Measurements from ENCODE around the gene MCM3AP.
A peak's percentile ranks its signal among the peaks of the same experiment; 100 is the strongest.

Gene MCM3AP

GRCh38 chr21:46285206-46285661, at the start of gene MCM3AP:
MCM3AP (minus strand) TSS chr21:46285611; CDS start chr21:46285286, 325 bp downstream.
- no peak for TF ChIP-seq CTCF (IDR thresholded peaks at IDR 0.05; ENCODE audit: extremely low read depth, missing control alignments)
- no peak for DNase-seq (ENCODE audit: low spot score)

GRCh38 chr21:46334351-46335140, 49.1 kb upstream of the MCM3AP start:
- TF ChIP-seq CTCF (IDR thresholded peaks at IDR 0.05; ENCODE audit: extremely low read depth, missing control alignments), result no peak

GRCh38 chr21:46329796-46330195, 44.4 kb upstream of the MCM3AP start:
- TF ChIP-seq CTCF (IDR thresholded peaks at IDR 0.05; ENCODE audit: extremely low read depth, missing control alignments), result no peak
- DNase-seq (ENCODE audit: low spot score), result no peak

More at GRCh38 chr21:46334351-46335140, 49.1 kb upstream of the MCM3AP start:
- DNase-seq (ENCODE audit: low spot score), result no peak

GRCh38 chr21:46328151-46328550, 42.7 kb upstream of the MCM3AP start:
- DNase-seq (ENCODE audit: low spot score), result no peak
- no peak for TF ChIP-seq CTCF (IDR thresholded peaks at IDR 0.05; ENCODE audit: extremely low read depth, missing control alignments)

- TF ChIP-seq CTCF (IDR thresholded peaks at IDR 0.05; ENCODE audit: extremely low read depth, missing control alignments), result no peak
Measured at GRCh38 chr21:46327711-46328110, 42.3 kb upstream of the MCM3AP start.

GRCh38 chr21:46326110-46326703, 40.8 kb upstream of the MCM3AP start:
- TF ChIP-seq CTCF (IDR thresholded peaks at IDR 0.05; ENCODE audit: extremely low read depth, missing control alignments), result peak; percentile 20
- no peak for DNase-seq (ENCODE audit: low spot score)

More at GRCh38 chr21:46327711-46328110, 42.3 kb upstream of the MCM3AP start:
- no peak for DNase-seq (ENCODE audit: low spot score)

Measured in GM20000 (cell line).